RCC 7860 (cell line): ENCODE results near the gene RHOT2.
"Not testable (repeated sequence)": the region's sequence is repeated elsewhere in the genome, so short reads cannot be mapped to it uniquely, and the experiment has no call there.

Source experiments
- DNase-seq: peaks from one replicate; pipeline ENCODE4 v3.0.0-alpha.2; 2015; ENCODE audit warnings: low spot score
- FAIRE-seq: peaks from 2 replicates; lab custom pipeline; 2012; peaks lifted over from hg19 to GRCh38; lab: Jason Lieb, UNC

RHOT2 gene

DNA sequence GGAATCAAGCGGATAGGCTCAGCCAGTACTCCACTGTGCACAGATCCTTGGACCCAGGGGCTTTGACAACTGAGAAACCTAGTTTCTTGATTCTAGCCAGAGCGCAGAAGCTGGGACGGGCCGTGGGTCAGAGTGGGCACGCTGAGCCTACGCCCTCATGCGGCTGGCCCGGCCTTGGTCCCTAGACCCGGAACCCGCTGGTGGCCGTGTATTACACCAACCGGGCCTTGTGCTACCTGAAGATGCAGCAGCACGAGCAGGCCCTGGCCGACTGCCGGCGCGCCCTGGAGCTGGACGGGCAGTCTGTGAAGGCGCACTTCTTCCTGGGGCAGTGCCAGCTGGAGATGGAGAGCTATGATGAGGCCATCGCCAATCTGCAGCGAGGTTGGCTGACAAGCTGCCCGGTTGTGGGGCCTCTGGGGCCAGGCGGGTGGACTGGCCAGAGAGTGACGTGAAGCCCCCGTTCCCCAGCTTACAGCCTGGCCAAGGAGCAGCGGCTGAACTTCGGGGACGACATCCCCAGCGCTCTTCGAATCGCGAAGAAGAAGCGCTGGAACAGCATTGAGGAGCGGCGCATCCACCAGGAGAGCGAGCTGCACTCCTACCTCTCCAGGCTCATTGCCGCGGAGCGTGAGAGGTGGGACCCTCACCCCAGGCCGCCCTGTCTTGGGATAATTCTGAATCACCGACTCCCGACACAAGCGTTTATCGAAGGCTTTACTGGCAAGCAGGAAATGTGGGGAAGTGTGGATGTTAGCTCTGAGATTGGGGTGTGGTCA lies 13.2 kb downstream of the RHOT2 start:
- FAIRE-seq (no peak), DNase-seq (peak; percentile 30)

DNA sequence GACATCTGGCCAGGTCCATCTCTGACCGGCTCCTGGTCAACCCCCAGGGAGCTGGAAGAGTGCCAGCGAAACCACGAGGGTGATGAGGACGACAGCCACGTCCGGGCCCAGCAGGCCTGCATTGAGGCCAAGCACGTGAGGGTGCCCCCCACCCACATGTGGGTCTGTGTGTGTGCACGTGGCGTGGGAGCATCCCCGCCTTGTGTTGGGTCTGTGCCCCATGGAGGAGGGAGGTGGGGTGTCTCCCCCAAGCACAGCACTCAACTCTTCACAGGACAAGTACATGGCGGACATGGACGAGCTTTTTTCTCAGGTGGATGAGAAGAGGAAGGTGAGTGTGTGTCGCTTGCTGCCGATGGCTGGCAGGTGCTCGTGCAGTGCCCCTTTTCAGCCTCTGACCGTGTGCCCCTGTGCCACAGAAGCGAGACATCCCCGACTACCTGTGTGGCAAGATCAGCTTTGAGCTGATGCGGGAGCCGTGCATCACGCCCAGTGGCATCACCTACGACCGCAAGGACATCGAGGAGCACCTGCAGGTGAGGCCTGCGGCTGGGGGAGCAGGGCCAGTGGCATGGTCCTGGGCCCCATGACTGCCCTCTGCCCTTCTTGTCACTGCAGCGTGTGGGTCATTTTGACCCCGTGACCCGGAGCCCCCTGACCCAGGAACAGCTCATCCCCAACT lies 14.0 kb downstream of the RHOT2 start:
- FAIRE-seq = no peak
- DNase-seq = peak; percentile 46

- DNase-seq (no peak), FAIRE-seq (no peak)
These were observed 14.8 kb downstream of the RHOT2 start for GRCh38 chr16:682493-683395.

GRCh38 chr16:683396-684070 lies 15.6 kb downstream of the RHOT2 start:
- FAIRE-seq = no peak
- DNase-seq = no peak

GRCh38 chr16:684071-684794 lies 16.3 kb downstream of the RHOT2 start, which contains the start of gene JMJD8:
TSS of gene JMJD8 (minus strand) at chr16:684334. CDS start at chr16:684319, 15 bp downstream.
- FAIRE-seq (peak; percentile 2), DNase-seq (peak; percentile 85)

- no peak for FAIRE-seq
- no peak for DNase-seq
These were observed 17.2 kb downstream of the RHOT2 start for GRCh38 chr16:684961-685696.

- FAIRE-seq = no peak
- peak; percentile 39 for DNase-seq
These were observed 18.0 kb downstream of the RHOT2 start for GRCh38 chr16:685967-686366.

DNA sequence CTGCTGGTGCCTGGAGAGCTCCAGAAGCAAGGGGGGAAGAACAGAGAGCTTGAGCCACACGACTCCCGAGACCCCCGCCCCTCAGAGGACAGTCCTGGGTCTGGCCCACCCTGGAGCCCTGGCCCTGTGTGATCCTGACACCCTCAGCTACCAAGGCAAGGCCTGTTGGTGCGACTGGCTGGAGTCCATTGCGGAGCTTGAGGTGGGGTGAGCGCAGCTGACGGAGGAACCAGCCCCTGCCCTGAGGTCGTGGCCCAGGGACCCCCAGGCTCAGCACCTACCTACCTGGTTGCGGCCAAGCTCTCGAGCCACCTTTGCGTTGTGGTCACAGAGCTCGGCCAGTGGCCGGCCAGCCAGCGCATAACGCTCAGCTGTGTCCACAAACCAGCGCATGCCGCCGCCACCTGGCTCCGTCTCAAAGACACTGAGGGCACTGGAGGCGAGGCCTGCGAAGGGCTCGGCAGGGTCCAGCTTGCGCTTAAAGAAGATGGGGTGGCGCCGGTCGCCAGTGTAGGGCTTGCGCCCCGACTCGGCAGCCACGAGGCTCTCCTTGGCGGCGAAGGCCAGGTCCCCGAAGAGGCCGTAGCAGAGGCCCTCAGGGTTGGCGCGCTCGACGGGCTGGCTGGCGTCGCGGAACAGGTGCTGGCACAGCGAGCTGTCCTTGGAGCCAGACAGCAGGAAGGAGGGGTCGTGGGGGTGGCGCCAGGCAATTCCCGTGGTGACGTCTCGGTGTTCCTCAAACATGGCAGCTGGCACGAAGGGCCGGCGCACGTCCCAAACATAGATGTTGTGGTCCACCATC lies 18.7 kb downstream of the RHOT2 start:
- FAIRE-seq = no peak
- no peak for DNase-seq

DNA sequence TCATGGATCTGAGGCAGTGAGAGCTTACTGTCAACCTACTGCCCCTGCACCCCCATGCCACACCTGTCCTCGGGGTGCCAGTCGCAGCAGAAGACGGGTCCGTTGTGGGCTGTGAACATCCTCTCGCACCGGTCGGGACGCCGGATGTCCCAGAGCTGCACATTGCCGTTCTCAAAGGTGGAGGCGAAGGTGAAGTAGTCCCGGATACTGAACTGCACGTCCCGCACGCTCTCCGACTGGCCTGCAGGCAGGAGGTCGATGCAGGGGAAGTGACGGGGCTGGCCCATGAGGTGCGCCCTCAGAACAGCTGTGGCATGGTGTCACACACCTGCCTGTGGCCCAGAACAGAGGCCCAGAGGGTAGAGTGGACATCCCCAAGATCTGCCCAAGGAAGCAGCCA lies 19.6 kb downstream of the RHOT2 start:
- FAIRE-seq (no peak), DNase-seq (no peak)

- DNase-seq (no peak), FAIRE-seq (no peak)
These were observed 21.4 kb downstream of the RHOT2 start for GRCh38 chr16:689175-689897.

- not testable (repeated sequence) for FAIRE-seq, DNase-seq
These were observed 23.3 kb downstream of the RHOT2 start for GRCh38 chr16:691242-691641.

DNA sequence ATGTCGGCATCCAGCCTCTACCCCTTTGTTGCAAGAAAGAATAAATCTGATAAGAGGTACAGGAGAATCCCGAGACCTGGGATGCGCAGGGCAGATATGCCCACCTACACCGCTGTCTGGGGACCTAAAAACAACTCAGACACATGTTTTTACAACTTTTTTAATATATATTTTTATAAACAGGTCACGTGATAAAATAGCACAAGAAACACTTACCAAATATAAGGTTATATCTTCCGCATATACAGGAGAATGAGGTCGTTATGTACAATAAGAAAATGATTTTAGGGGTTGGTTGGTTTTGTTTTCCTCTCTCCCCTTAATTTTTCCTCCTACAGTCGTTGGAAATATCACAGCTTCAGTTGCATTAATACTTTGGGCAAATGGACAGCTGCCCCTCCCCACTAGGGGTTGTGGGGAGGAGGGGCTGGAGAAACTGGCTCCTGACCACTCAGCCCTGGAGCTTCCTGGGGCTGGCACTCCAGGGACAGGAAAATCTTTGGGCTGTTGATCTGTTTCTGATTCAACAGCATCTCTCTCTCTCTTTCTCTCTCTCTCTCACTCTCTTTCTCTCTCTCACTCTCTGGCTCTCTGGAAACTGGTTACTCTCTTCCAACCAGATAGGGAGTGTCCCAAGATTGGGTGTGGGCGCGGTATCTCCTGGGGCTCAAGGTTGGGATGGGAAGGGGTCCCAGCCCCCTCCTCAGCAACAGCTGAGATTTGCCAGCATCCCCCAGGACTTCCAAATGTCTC lies 24.6 kb downstream of the RHOT2 start:
- FAIRE-seq (no peak), DNase-seq (no peak)

DNA sequence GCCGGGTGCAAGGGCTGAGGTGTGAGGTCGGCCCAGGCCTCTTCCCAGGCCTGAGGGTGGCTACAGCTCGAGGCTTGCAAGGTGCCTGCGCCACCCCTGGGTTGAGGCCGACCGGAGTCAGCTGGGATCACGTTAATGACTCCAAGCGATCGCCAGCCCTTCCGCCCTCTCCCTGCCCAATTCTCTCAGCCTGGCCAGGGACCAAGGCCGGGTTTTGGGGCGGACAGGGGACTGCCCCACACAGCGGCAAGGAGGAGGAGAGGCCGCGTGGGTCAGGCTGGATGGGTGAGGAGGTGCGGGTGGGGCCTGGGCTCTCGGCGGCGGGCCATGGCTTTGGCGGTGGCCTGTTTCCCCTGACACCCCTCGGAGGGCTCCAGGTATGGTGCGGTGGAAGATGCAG lies 25.4 kb downstream of the RHOT2 start:
- DNase-seq = no peak

DNA sequence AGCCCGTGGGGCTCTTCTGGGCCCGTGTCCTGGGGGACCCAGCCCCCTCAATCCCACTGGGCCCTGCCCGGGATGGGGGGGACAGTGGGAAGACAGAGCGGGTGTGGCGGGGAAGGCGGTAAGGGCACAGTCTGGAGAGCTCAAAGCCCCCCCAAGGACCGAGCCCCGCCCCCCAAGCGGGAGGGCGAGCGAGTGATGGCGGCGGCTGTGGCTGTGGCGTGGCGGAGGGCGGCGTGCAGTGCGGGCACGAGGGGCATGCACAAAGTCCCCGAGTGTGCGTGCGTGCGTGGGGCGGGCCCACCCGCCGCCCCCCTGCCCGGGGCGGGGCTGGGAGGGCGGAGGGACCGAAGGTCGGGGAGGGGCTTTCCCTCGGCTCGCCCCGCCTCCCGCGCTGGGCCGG lies 25.8 kb downstream of the RHOT2 start:
- FAIRE-seq = no peak

More for the DNA sequence above, 25.4 kb downstream of the RHOT2 start:
- no peak for FAIRE-seq

DNA sequence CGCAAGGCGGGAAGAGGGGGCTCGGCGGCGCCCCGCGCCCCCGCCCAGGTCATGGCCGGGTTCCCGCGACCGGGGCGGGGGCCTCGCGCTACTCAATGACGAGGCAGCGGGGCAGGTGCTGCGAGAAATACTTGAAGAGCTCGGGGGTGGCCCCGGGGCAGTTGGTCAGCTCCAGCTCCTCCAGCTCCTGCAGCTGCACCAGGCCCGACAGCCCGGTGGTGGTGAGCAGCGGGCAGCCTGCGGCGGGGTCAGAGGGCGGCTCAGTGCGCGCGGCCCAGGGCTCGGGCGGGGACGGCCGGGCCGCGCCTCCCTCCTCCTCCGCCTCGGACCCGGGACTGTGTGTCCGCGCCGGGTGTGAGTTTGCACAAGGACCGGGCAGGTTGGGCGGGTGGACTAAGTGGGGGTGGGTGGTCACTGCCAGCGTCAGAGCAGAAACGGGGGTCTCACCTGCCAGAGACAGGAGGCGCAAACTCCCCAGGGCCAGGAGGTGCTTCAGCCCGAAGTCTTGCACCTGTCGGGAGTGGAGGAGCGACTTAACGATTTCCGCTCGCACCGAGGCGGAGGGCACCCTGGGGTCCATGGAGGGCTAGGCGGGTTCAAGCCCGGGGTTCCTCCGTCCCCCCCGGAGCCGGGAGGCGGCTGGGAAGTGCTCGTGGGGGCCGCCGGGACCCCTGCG lies 26.4 kb downstream of the RHOT2 start:
- DNase-seq (no peak), FAIRE-seq (no peak)

More for the DNA sequence above, 25.8 kb downstream of the RHOT2 start:
- DNase-seq = no peak

DNA sequence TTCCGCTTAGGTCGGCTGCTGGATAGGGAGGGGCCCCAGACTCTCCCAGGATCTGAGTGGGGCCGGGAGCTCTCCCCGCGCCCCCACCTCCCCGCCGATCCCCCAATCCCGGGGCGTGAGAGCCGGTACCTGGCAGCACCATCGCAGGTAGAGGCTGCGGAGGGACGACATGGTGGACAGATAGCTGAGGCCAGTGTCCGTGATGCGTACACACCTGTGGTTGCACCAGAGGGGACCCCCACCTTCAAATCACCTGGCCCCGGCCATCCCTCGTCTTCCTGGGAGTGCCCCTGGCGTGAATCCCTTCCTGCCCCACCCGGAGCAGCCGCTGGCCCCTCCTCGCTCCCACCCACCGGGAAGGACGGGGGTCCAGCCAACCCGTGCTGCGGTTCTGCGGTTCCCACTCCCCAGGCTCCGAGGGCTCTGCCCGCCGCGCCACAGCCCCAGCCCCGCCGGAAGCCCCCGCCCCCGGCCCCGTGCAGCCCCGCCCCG lies 27.0 kb downstream of the RHOT2 start:
- no peak for FAIRE-seq
- DNase-seq = no peak
